Peyer's patch (tissue), 4 donors: Measurements from ENCODE around the gene ARHGAP21. TPM values are rescaled to one million over a fixed set of nuclear protein-coding genes. Genes with fewer than 3 reads are reported as not detected.

Experiments
- DNase-seq, 3 donors: peaks; one replicate each; pipeline ENCODE4 v3.0.0-alpha.2; 2017 to 2019
- H3K27ac ChIP-seq, 4 donors: fragments of 200-600 bp; sonication (generic); one replicate each; pipeline ENCODE4 v1.5.1; 2016 to 2019
- H3K27me3 ChIP-seq, 2 donors: fragments of 200-600 bp; sonication (generic); one replicate each; pipeline ENCODE4 v1.5.1; 2019
- H3K36me3 ChIP-seq, 3 donors: fragments of 200-600 bp; sonication (generic); one replicate each; pipeline ENCODE4 v1.5.1; 2016 to 2019
- H3K4me1 ChIP-seq, 4 donors: fragments of 200-600 bp; sonication (generic); one replicate each; pipeline ENCODE4 v1.5.1; 2016 to 2019
- H3K4me3 ChIP-seq, 4 donors: fragments of 200-600 bp; sonication (generic); 1 replicate in 3 of 4; 2 replicates in 1 of 4; pipeline ENCODE4 v1.5.1; 2016 to 2019; ENCODE audit warnings: mild to moderate bottlenecking in 1 of 4
- H3K9me3 ChIP-seq, 4 donors: fragments of 200-600 bp; sonication (generic); one replicate each; pipeline ENCODE4 v1.5.1; 2016 to 2019; ENCODE audit warnings: mild to moderate bottlenecking in 1 of 4
- CTCF ChIP-seq, 6 experiments: fragments of 450-650 bp in 4 of 6; fragments of 200-600 bp in 2 of 6; sonication (generic) in 1 of 6; IDR thresholded peaks; one replicate each; pipeline ENCODE4 v1.5.1; 2017 to 2019; ENCODE audit warnings: antibody characterized with exemption in 6 of 6, mild to moderate bottlenecking in 3 of 6, moderate library complexity in 1 of 6
- POLR2A ChIP-seq, 2 donors: fragments of 450-650 bp; IDR thresholded peaks; one replicate each; pipeline ENCODE4 v1.5.1; 2017; ENCODE audit warnings: antibody characterized with exemption in 2 of 2, mild to moderate bottlenecking in 2 of 2, moderate library complexity in 2 of 2
- total RNA-seq, 4 donors: library from RNA; depleted of rRNA; stranded (reverse); fragments of >200 nt; gene quantifications; one replicate each; pipeline ENCODE4 v1.1.0, GENCODE V29; 2016

ARHGAP21 gene
- total RNA-seq, 4 donors from 2014 or later, result 64.8 to 91.6 (median 69.8) TPM

- Histone ChIP-seq H3K27me3 (no peaks in the 10 kb centered on the region), H3K36me3 (peaks cover 0 to 98% (median 0%) of the 10 kb centered on the region in 3 donors), H3K4me1 (no peaks in the 10 kb centered on the region), H3K27ac (no peak overlapping the region), H3K4me3 (no peak overlapping the region), H3K9me3 (no peaks in the 10 kb centered on the region)
- no peak for DNase-seq
- TF ChIP-seq CTCF (IDR thresholded peaks at IDR 0.05), result no peak
- TF ChIP-seq POLR2A (IDR thresholded peaks at IDR 0.05), result no peak
These were observed 134.4 kb downstream of the ARHGAP21 start for GRCh38 chr10:24589265-24589664.

DNA sequence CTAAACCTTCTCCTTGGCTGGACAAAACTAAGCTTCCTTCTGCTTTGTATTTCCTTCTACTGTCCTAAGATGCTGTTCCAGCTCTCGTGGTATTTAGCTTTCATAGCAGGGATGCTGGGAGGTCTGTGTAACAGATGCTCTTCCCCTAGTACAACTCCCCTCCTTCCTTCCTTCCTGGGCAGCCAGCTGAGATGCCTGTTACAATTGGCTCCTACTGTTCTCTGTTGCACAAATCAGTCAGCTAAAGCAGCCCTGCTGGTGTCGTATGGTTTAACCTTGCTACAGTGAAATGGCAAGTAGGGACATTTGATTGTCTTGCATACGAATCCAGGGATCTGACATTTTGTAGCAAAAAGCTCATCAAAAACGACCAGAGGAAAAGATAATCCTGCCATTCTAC is 143.8 kb downstream of the ARHGAP21 start:
- no peak overlapping the region for H3K4me3 ChIP-seq
- no peaks in the 10 kb centered on the region for H3K4me1 ChIP-seq
- H3K27ac ChIP-seq, result no peak overlapping the region
- no peaks in the 10 kb centered on the region for H3K9me3 ChIP-seq
- no peaks in the 10 kb centered on the region for H3K27me3 ChIP-seq
- TF ChIP-seq CTCF (IDR thresholded peaks at IDR 0.05), result no peak
- no peak for TF ChIP-seq POLR2A (IDR thresholded peaks at IDR 0.05)
- no peak for DNase-seq
- peaks cover 0 to 11% (median 0%) of the 10 kb centered on the region in 3 donors for H3K36me3 ChIP-seq

DNA sequence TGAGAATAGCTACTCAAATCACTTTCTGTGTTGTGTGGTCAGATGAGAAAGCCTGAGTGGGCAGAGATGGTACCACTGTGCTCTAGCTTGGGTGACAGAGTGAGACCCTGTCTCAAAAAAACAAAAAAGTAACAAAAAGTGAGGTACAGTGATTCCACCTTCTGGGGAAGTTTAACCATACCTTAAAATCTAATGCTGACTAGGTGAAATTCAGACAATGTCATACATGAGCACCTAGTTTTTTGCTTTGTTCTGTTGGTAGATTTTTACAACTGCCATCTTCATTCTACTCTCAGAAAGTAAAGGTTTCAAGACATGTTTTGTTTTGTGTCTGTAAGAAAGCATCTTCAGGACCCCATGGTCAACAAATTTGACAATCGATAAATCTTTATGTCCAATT is 144.2 kb downstream of the ARHGAP21 start:
- H3K36me3 ChIP-seq, result peaks cover 0 to 6% (median 0%) of the 10 kb centered on the region in 3 donors
- H3K9me3 ChIP-seq, result no peaks in the 10 kb centered on the region
- no peaks in the 10 kb centered on the region for H3K27me3 ChIP-seq
- no peak for DNase-seq
- no peak for TF ChIP-seq POLR2A (IDR thresholded peaks at IDR 0.05)
- no peak for TF ChIP-seq CTCF (IDR thresholded peaks at IDR 0.05)
- H3K4me1 ChIP-seq, result no peaks in the 10 kb centered on the region
- H3K4me3 ChIP-seq, result no peak overlapping the region
- H3K27ac ChIP-seq, result no peak overlapping the region

DNA sequence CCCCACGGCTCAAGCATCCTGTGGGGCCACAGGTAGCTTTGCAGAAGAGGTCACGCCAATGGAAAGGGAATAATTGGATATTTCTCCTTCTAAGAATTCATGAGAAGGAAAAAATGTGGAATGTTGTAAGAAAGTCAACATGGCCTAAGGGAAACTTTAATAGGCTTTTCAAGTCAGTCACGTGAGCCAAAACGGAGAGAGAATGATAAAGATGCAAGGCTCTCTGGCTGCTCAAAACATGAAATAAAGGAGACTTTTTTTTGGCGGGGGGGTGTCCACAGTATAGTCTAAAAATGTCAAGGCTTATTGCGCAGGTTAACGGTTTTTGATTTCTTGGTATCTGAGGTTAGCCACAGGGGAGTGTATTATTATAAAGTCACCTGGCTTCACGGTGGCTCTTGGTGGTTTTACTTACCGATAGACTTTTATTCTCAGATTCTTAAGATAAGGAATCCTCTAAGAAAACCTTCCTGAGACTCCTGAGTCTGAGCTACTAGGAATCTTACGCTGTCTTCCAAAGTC is 148.1 kb downstream of the ARHGAP21 start:
- Histone ChIP-seq H3K27me3 (no peaks in the 10 kb centered on the region), H3K36me3 (no peaks in the 10 kb centered on the region), H3K9me3 (no peaks in the 10 kb centered on the region), H3K27ac (no peak overlapping the region), H3K4me3 (no peak overlapping the region), H3K4me1 (no peaks in the 10 kb centered on the region)
- TF ChIP-seq CTCF (IDR thresholded peaks at IDR 0.05), result no peak
- TF ChIP-seq POLR2A (IDR thresholded peaks at IDR 0.05), result no peak
- DNase-seq, result no peak

GRCh38 chr10:24574578-24575155 is 149.0 kb downstream of the ARHGAP21 start:
- Histone ChIP-seq H3K9me3 (no peaks in the 10 kb centered on the region), H3K27ac (no peak overlapping the region), H3K4me1 (no peaks in the 10 kb centered on the region), H3K4me3 (no peak overlapping the region), H3K27me3 (no peaks in the 10 kb centered on the region), H3K36me3 (no peaks in the 10 kb centered on the region)
- TF ChIP-seq CTCF (IDR thresholded peaks at IDR 0.05), result no peak
- no peak for TF ChIP-seq POLR2A (IDR thresholded peaks at IDR 0.05)
- DNase-seq, result no peak
